Peyer's patch (tissue), 4 donors: Measurements from ENCODE around the gene RHAG.

Experiments used
- CTCF ChIP-seq, 6 experiments: fragments of 450-650 bp in 4 of 6; fragments of 200-600 bp in 2 of 6; sonication (generic) in 1 of 6; IDR thresholded peaks; one replicate each; pipeline ENCODE4 v1.5.1; 2017 to 2019; ENCODE audit warnings: antibody characterized with exemption in 6 of 6, mild to moderate bottlenecking in 3 of 6, moderate library complexity in 1 of 6
- POLR2A ChIP-seq, 2 donors: fragments of 450-650 bp; IDR thresholded peaks; one replicate each; pipeline ENCODE4 v1.5.1; 2017; ENCODE audit warnings: antibody characterized with exemption in 2 of 2, mild to moderate bottlenecking in 2 of 2, moderate library complexity in 2 of 2

DNA sequence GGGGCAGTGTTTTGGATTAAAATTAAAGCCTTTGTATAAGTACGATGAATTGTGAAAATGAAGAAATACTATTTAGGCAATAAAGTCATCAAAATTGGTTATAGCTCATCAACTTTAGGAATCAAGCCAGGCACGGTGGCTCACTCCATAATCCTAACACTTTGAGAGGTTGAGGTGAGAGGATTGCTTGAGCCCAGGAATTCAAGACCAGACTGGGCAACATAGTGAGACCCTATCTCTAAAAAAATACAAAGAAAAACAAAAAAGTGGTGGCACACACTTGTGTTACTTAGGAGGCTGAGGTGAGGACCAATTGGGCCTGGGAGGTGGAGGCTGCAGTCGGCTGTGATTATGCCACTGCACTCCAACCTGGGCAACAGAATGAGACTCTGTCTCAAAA is 8.5 kb upstream of the RHAG start:
- TF ChIP-seq CTCF (IDR thresholded peaks at IDR 0.05) (no peak), POLR2A (IDR thresholded peaks at IDR 0.05) (no peak)
